Fibroblast of lung (primary cell): ENCODE measurements around the gene DAGLA. TPM values are rescaled to one million over a fixed set of nuclear protein-coding genes. Genes with fewer than 3 reads are reported as not detected.

Source experiments
- DNase-seq, 2 donors: peaks; one replicate each; pipeline versions ENCODE4 v3.0.0 to v3.0.0-alpha.2; 2010; ENCODE audit warnings: low read depth in 2 of 2
- H2AFZ ChIP-seq: 2 replicates; pipeline ENCODE4 v1.5.1; 2012; ENCODE audit warnings: low read length, control low read depth, inconsistent platforms
- H3K27ac ChIP-seq: 2 replicates; pipeline ENCODE4 v1.5.1; 2011; ENCODE audit warnings: low read length, control low read depth; ENCODE audit not compliant: insufficient read depth
- H3K27me3 ChIP-seq: 2 replicates; pipeline ENCODE4 v1.5.1; 2011; ENCODE audit warnings: mild to moderate bottlenecking, low read length; ENCODE audit not compliant: control insufficient read depth, insufficient read depth
- H3K36me3 ChIP-seq: 2 replicates; pipeline ENCODE4 v1.5.1; 2011; ENCODE audit warnings: low read length; ENCODE audit not compliant: control insufficient read depth, insufficient read depth
- H3K4me1 ChIP-seq: 2 replicates; pipeline ENCODE4 v1.5.1; 2011; ENCODE audit warnings: low read length; ENCODE audit not compliant: control insufficient read depth, insufficient read depth; ENCODE audit errors: extremely low read depth
- H3K4me2 ChIP-seq: 2 replicates; pipeline ENCODE4 v1.5.1; 2011; ENCODE audit warnings: low read length, control low read depth; ENCODE audit not compliant: insufficient read depth; ENCODE audit errors: extremely low read depth
- H3K4me3 ChIP-seq, 4 experiments: fragments of 200-600 bp in 1 of 4; sonication (generic) in 1 of 4; replicated peaks in 1 of 4; 2 replicates each; pipeline ENCODE4 v1.5.1; 2011 to 2016; ENCODE audit warnings: low read length in 4 of 4, low read depth in 3 of 4, mild to moderate bottlenecking in 3 of 4, control low read depth in 2 of 4, inconsistent platforms in 1 of 4, mixed read lengths in 1 of 4; ENCODE audit not compliant: insufficient read depth in 1 of 4; ENCODE audit errors: control extremely low read depth in 1 of 4
- H3K79me2 ChIP-seq: 2 replicates; pipeline ENCODE4 v1.5.1; 2012; ENCODE audit warnings: mild to moderate bottlenecking, low read length, inconsistent platforms; ENCODE audit not compliant: control insufficient read depth, insufficient read depth
- H3K9ac ChIP-seq: 2 replicates; pipeline ENCODE4 v1.5.1; 2011; ENCODE audit warnings: mild to moderate bottlenecking, low read length, control low read depth; ENCODE audit not compliant: insufficient read depth
- H3K9me3 ChIP-seq: 2 replicates; pipeline ENCODE4 v1.5.1; 2012; ENCODE audit warnings: low read depth, low read length; ENCODE audit not compliant: control insufficient read depth, insufficient read depth
- H4K20me1 ChIP-seq: 2 replicates; pipeline ENCODE4 v1.5.1; 2011; ENCODE audit warnings: low read length; ENCODE audit not compliant: control insufficient read depth, insufficient read depth; ENCODE audit errors: extremely low read depth
- CTCF ChIP-seq, 2 donors: IDR thresholded peaks in 1 of 2; conservative IDR thresholded peaks in 1 of 2; 1 replicate in 1 of 2; 2 replicates in 1 of 2; pipeline ENCODE4 v1.5.1; 2011 to 2012; ENCODE audit warnings: low read length in 2 of 2, control low read depth in 1 of 2, inconsistent platforms in 1 of 2, low read depth in 1 of 2, mild to moderate bottlenecking in 1 of 2
- EZH2 ChIP-seq: IDR thresholded peaks from 2 replicates; pipeline ENCODE4 v1.5.1; 2012; ENCODE audit warnings: low read length, control low read depth, mild to moderate bottlenecking; ENCODE audit errors: missing control alignments
- polyA plus RNA-seq, 2 donors: library from polyadenylated mRNA; depleted of rRNA in 1 of 2; stranded (reverse) in 1 of 2; unstranded in 1 of 2; fragments of >200 nt; gene quantifications; 2 replicates each; pipeline ENCODE4 v1.2.1, GENCODE V29; 2011 to 2012; ENCODE audit warnings: missing spikeins in 1 of 2
- total RNA-seq: library from RNA; depleted of rRNA; stranded (reverse); fragments of >200 nt; gene quantifications from 2 replicates; pipeline ENCODE4 v1.2.1, GENCODE V29; 2014

Gene DAGLA
- total and polyA plus RNA-seq, 2 donors (not counting 1 experiment from before 2014, with no cell fraction given) = 1.00 to 2.0 TPM

- Histone ChIP-seq H3K27ac (no peak overlapping the region), H3K4me1 (peaks cover 9% of the 10 kb centered on the region), H2AFZ (no peak overlapping the region), H3K4me2 (no peak overlapping the region), H3K79me2 (no peaks in the 10 kb centered on the region), H4K20me1 (no peaks in the 10 kb centered on the region), H3K9me3 (no peaks in the 10 kb centered on the region), H3K27me3 (no peaks in the 10 kb centered on the region), H3K4me3 (no peak overlapping the region), H3K9ac (no peak overlapping the region), H3K36me3 (peaks cover 7% of the 10 kb centered on the region)
- TF ChIP-seq EZH2 = no peak
- TF ChIP-seq CTCF (conservative IDR thresholded peaks at IDR 0.05 in 1 of 2, IDR thresholded peaks at IDR 0.05 in 1 of 2; ENCODE audit: low read depth in 1 of 2, low read length in 2 of 2) = no peak
- DNase-seq = peak; percentile 33 to 81
Observed at GRCh38 chr11:61728940-61729219, 48.7 kb downstream of the DAGLA start.

- TF ChIP-seq EZH2 (no peak), CTCF (conservative IDR thresholded peaks at IDR 0.05 in 1 of 2, IDR thresholded peaks at IDR 0.05 in 1 of 2; ENCODE audit: low read depth in 1 of 2, low read length in 2 of 2) (no peak)
Observed at GRCh38 chr11:61730240-61730994, 50.2 kb downstream of the DAGLA start.

GRCh38 chr11:61731211-61731951 is 51.2 kb downstream of the DAGLA start:
- no peak for DNase-seq
- Histone ChIP-seq H3K4me1 (peaks cover 9% of the 10 kb centered on the region), H3K4me3 (no peak overlapping the region), H3K36me3 (peaks cover 7% of the 10 kb centered on the region), H3K9ac (no peak overlapping the region), H3K27ac (no peak overlapping the region), H3K27me3 (no peaks in the 10 kb centered on the region), H4K20me1 (no peaks in the 10 kb centered on the region), H3K79me2 (no peaks in the 10 kb centered on the region), H3K4me2 (no peak overlapping the region), H2AFZ (no peak overlapping the region), H3K9me3 (no peaks in the 10 kb centered on the region)
- TF ChIP-seq EZH2 = no peak
- TF ChIP-seq CTCF (conservative IDR thresholded peaks at IDR 0.05 in 1 of 2, IDR thresholded peaks at IDR 0.05 in 1 of 2; ENCODE audit: low read depth in 1 of 2, low read length in 2 of 2) = no peak

More at GRCh38 chr11:61730240-61730994, 50.2 kb downstream of the DAGLA start:
- Histone ChIP-seq H3K4me3 (no peak overlapping the region), H3K4me1 (peaks cover 9% of the 10 kb centered on the region), H3K9me3 (no peaks in the 10 kb centered on the region), H3K9ac (no peak overlapping the region), H3K27ac (no peak overlapping the region), H3K36me3 (peaks cover 7% of the 10 kb centered on the region), H3K79me2 (no peaks in the 10 kb centered on the region), H2AFZ (no peak overlapping the region), H4K20me1 (no peaks in the 10 kb centered on the region), H3K27me3 (no peaks in the 10 kb centered on the region), H3K4me2 (no peak overlapping the region)
- DNase-seq = no peak
